Tibial nerve (tissue), 4 donors: ENCODE results near the gene ADGRL3. TPM values are rescaled to one million over a fixed set of nuclear protein-coding genes. Genes with fewer than 3 reads are reported as not detected.

ENCODE experiments used
- DNase-seq, 2 donors: peaks; one replicate each; pipeline ENCODE4 v3.0.0-alpha.2; 2019; ENCODE audit warnings: low spot score in 2 of 2
- H3K27ac ChIP-seq, 4 donors: fragments of 200-600 bp; sonication (generic) in 3 of 4; one replicate each; pipeline ENCODE4 v1.5.1; 2017 to 2019; ENCODE audit warnings: mild to moderate bottlenecking in 1 of 4
- H3K27me3 ChIP-seq, 2 donors: fragments of 200-600 bp; sonication (generic) in 1 of 2; one replicate each; pipeline versions ENCODE4 v1.5.1 to v1.6.0; 2017 to 2019
- H3K36me3 ChIP-seq, 3 donors: fragments of 200-600 bp; sonication (generic); one replicate each; pipeline ENCODE4 v1.5.1; 2018 to 2019
- H3K4me1 ChIP-seq, 4 donors: fragments of 200-600 bp; sonication (generic) in 3 of 4; one replicate each; pipeline ENCODE4 v1.5.1; 2017 to 2019
- H3K4me3 ChIP-seq, 4 donors: fragments of 200-600 bp; sonication (generic) in 3 of 4; one replicate each; pipeline ENCODE4 v1.5.1; 2017 to 2019; ENCODE audit warnings: mild to moderate bottlenecking in 1 of 4, moderate library complexity in 1 of 4
- H3K9me3 ChIP-seq, 4 donors: fragments of 200-600 bp; sonication (generic) in 3 of 4; one replicate each; pipeline ENCODE4 v1.5.1; 2017 to 2019
- CTCF ChIP-seq, 5 experiments: fragments of 200-600 bp in 3 of 5; fragments of 450-650 bp in 2 of 5; sonication (generic) in 3 of 5; IDR thresholded peaks; one replicate each; pipeline ENCODE4 v1.5.1; 2016 to 2019; ENCODE audit warnings: antibody characterized with exemption in 5 of 5, mild to moderate bottlenecking in 3 of 5, moderate library complexity in 2 of 5
- EP300 ChIP-seq, 2 donors: sonication (generic); formaldehyde crosslinking; IDR thresholded peaks; one replicate each; pipeline ENCODE4 v1.6.1; 2017; ENCODE audit warnings: antibody characterized with exemption in 2 of 2, mild to moderate bottlenecking in 1 of 2
- POLR2A ChIP-seq, 2 donors: fragments of 450-650 bp; IDR thresholded peaks; one replicate each; pipeline ENCODE4 v1.6.1; 2017; ENCODE audit warnings: antibody characterized with exemption in 2 of 2, mild to moderate bottlenecking in 2 of 2, moderate library complexity in 2 of 2
- WGBS, 2 donors: methylation state at CpG; one replicate each; pipeline ENCODE4 v1.1.5; 2018; 5-methylcytosine and 5-hydroxymethylcytosine counted together
- total RNA-seq, 4 donors: library from RNA; depleted of rRNA; stranded (reverse); fragments of >200 nt; gene quantifications; one replicate each; pipeline ENCODE4 v1.1.0, GENCODE V29; 2016

Gene ADGRL3
- total RNA-seq, 4 donors from 2014 or later: 20.1 to 51.3 (median 28.2) TPM

GRCh38 chr4:61427818-61428495 lies 227.8 kb downstream of the ADGRL3 start:
- no peak overlapping the region for H3K27ac ChIP-seq
- TF ChIP-seq EP300 (IDR thresholded peaks at IDR 0.05) (no peak), POLR2A (IDR thresholded peaks at IDR 0.05) (no peak), CTCF (IDR thresholded peaks at IDR 0.05) (no peak)
- 86 to 89% methylated on average over 12 of the region's 12 CpGs for WGBS, 2 donors
- H3K36me3 ChIP-seq: no peaks in the 10 kb centered on the region
- H3K27me3 ChIP-seq: no peaks in the 10 kb centered on the region
- H3K4me1 ChIP-seq: no peaks in the 10 kb centered on the region
- H3K4me3 ChIP-seq: no peak overlapping the region
- H3K9me3 ChIP-seq: no peaks in the 10 kb centered on the region
- no peak for DNase-seq

GRCh38 chr4:61428950-61429349 lies 228.8 kb downstream of the ADGRL3 start:
- no peaks in the 10 kb centered on the region for H3K27me3 ChIP-seq
- H3K36me3 ChIP-seq: no peaks in the 10 kb centered on the region
- no peak for TF ChIP-seq POLR2A (IDR thresholded peaks at IDR 0.05)
- TF ChIP-seq EP300 (IDR thresholded peaks at IDR 0.05): no peak
- TF ChIP-seq CTCF (IDR thresholded peaks at IDR 0.05): no peak
- H3K4me1 ChIP-seq: no peaks in the 10 kb centered on the region
- DNase-seq: no peak
- no peak overlapping the region for H3K4me3 ChIP-seq
- no peaks in the 10 kb centered on the region for H3K9me3 ChIP-seq
- no peak overlapping the region for H3K27ac ChIP-seq

- no peak overlapping the region for H3K4me3 ChIP-seq
- H3K36me3 ChIP-seq: no peaks in the 10 kb centered on the region
- no peak overlapping the region for H3K27ac ChIP-seq
- no peak for DNase-seq
- TF ChIP-seq EP300 (IDR thresholded peaks at IDR 0.05) (no peak), CTCF (IDR thresholded peaks at IDR 0.05) (no peak), POLR2A (IDR thresholded peaks at IDR 0.05) (no peak)
- H3K27me3 ChIP-seq: no peaks in the 10 kb centered on the region
- H3K4me1 ChIP-seq: no peaks in the 10 kb centered on the region
- 94 to 95% methylated on average over 5 of the region's 5 CpGs for WGBS, 2 donors
- H3K9me3 ChIP-seq: no peaks in the 10 kb centered on the region
Measured at GRCh38 chr4:61431131-61431530, 231.0 kb downstream of the ADGRL3 start.

- Histone ChIP-seq H3K36me3 (no peaks in the 10 kb centered on the region), H3K4me3 (no peak overlapping the region), H3K27ac (no peak overlapping the region), H3K4me1 (no peaks in the 10 kb centered on the region), H3K9me3 (no peaks in the 10 kb centered on the region), H3K27me3 (no peaks in the 10 kb centered on the region)
- no peak for DNase-seq
- TF ChIP-seq EP300 (IDR thresholded peaks at IDR 0.05) (no peak), CTCF (IDR thresholded peaks at IDR 0.05) (no peak), POLR2A (IDR thresholded peaks at IDR 0.05) (no peak)
Measured at GRCh38 chr4:61437923-61438322, 237.8 kb downstream of the ADGRL3 start.

GRCh38 chr4:61440321-61440720 lies 240.2 kb downstream of the ADGRL3 start:
- Histone ChIP-seq H3K4me3 (no peak overlapping the region), H3K27me3 (no peaks in the 10 kb centered on the region), H3K9me3 (no peaks in the 10 kb centered on the region), H3K36me3 (no peaks in the 10 kb centered on the region), H3K4me1 (no peaks in the 10 kb centered on the region), H3K27ac (no peak overlapping the region)
- WGBS, 2 donors: 85 to 91% methylated on average over 4 of the region's 4 CpGs
- no peak for TF ChIP-seq CTCF (IDR thresholded peaks at IDR 0.05)
- DNase-seq: no peak
